Skin of body (tissue), 2 donors: ENCODE results near the gene ZNF438. TPM values are rescaled to one million over a fixed set of nuclear protein-coding genes. Genes with fewer than 3 reads are reported as not detected.
"Not testable (repeated sequence)": the region's sequence is repeated elsewhere in the genome, so short reads cannot be mapped to it uniquely, and the experiment has no call there.

Experiments
- DNase-seq: peaks from one replicate; lab custom pipeline; 2025; lab: John Stamatoyannopoulos, UW
- total RNA-seq: library from RNA; depleted of rRNA; stranded (reverse); fragments of >200 nt; gene quantifications from one replicate; pipeline ENCODE4 v1.2.3, GENCODE V29; 2014

ZNF438 gene
- total RNA-seq, 1 donor from 2014 or later: 6.6 TPM

DNA sequence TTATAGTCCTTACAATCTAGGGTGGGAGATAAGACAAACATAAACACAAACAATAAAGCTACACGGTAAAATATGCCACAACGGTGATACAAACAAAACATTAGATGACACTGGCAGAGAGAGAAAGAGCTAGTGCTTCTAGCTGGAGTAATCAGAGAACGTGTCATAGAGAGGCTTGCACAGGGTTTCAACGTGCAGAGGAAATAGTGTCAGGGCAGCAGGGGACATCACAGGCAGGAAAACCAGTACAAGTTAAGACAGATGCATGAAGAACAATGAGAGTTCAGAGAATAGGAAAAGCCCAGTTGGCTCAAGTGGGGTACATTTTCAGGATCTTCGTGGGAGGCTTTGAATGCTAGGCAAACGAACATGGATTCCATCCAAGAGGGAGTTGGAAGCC is 91.4 kb downstream of the ZNF438 start:
- DNase-seq: no peak

DNA sequence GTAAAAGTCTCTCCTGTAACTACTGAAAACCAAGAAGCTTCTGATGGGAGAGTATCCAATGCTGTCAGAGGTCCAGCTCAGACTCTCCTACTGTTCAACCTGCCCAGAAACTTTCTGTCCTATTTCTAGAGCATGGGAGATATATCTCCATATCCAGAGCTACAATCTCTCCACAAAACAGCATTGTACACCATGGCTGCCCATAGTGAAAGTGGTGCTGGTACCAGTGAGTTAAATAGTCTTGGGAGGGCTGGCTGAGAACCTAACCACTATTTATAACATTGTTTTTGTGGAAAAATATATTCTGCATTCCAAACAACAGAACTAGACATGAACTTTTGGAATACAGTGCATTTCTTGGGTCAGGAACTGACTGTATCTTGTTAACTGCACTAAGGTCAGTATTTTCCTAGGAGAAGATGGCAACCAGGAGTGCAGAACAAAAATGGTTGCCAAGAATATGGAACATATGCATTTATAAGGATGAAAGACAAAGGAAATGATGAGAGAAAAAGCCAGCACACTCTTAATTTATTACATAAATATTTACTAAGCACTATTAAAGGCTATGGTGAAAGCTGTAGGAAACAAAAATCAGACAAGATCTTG is 91.9 kb downstream of the ZNF438 start:
- DNase-seq: no peak

DNA sequence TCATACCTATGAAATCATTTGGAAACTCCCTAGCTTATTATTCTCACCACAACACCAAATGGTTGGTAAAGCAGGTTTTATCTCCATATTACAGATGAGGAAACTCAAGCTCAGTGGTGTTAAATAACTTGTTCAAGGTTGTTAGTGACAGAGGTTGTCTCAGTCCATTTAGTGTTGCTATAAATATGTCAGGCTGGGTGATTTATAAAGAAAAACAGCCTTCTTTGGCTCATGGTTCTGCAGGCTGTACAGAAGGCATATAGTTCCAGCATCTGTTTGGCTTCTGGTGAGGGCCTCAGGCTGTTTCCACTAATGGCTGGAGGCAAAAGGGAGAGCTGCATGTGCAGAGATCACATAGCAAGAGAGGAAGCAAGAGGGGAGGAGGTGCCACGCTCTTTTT is 96.6 kb downstream of the ZNF438 start:
- DNase-seq: no peak

DNA sequence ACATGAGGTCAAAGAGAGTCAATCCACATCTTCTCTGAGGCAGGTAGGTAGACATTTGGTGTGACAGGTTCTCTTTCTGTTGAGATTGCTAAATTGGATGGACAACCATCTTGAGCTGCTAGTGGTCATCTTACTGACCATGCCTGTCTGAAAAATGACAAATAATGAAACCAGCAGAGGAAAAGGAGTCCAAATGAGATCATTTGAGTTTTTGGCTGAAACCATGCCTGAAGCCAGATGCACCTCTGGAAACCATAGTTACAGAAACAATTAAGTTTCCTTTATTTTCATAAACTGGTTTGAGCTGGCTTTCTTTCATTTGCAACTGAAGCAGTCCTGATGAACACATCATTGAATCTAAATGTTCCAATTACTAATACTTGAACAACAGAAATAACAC is 100.6 kb downstream of the ZNF438 start:
- DNase-seq: no peak

DNA sequence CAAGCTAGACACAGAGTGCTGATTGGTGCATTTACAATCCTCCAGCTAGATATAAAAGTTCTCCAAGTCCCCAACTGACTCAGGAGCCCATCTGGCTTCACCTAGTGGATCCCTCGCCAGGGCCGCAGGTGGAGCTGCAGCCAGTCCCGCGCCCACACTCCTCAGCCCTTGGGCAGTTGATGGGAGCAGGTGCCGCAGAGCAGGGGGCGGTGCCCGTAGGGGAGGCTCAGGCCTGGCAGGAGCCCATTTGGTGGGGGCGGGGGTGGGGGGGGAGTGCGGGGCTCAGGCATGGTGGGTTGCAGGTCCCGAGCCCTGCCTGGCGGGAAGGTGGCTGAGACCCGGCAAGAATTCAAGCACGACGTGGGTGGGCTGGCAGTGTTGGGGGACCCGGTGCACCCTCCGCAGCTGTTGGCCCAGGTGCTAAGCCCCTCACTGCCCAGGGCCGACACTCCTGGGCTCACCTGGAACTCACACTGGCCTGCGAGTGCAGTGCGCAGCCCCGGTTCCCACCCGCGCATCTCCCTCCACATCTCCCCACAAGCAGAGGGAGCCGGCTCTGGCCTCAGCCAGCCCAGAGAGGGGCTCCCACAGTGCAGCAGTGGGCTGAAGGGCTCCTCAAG is 101.7 kb downstream of the ZNF438 start:
- no peak for DNase-seq

DNA sequence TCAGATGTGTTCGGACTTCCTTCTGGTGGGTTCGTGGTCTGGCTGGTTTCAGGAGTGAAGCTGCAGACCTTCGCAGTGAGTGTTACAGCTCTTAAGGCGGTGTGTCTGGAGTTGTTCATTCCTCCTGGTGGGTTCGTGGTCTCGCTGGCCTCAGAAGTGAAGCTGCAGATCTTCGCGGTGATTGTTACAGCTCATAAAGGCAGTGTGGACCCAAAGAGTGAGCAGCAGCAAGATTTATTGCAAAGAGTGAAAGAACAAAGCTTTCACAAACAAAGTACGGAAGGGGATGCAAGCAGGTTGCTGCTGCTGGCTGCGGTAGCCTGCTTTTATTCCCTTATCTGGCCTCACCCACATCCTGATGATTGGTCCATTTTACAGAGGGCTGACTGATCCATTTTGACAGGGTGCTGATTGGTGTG is 102.3 kb downstream of the ZNF438 start:
- DNase-seq: not testable (repeated sequence)

DNA sequence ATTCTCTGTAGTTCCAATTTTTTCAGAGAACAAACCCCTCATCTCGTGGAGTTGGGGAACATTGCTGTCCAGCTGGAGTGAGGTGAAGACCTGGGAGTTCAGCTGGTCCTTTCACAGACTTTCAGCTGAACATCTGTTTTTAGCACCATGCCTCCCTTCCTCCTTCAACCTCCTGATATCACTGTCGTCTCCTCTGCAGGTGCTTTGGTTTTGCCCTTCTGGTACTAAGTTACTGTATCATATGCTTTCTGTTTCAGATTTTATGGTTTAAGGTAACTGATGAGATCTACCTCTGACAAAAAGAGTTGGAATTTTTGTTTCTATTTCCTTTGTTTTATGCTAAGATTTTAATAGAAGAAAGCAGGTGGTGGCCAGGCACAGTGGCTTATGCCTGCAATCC is 102.9 kb downstream of the ZNF438 start:
- DNase-seq: no peak

DNA sequence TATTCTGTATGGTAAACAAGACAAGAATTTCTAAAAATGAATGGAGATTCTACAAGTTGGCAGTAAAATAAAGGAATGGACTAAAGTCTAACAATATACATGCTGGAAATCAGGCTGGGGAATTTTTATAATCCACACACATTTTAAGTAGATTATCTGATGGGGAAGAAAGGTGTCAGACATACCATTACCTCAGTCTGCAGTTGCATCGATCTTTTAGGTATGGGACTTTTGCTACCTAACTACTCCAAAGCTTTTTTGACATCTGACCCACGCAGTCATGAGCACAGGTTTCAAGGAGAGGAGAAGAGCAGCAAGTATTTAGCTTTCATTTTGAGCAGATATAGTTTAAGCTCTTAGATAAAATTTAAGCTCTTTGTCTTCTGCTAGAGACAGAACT is 113.0 kb downstream of the ZNF438 start:
- no peak for DNase-seq

DNA sequence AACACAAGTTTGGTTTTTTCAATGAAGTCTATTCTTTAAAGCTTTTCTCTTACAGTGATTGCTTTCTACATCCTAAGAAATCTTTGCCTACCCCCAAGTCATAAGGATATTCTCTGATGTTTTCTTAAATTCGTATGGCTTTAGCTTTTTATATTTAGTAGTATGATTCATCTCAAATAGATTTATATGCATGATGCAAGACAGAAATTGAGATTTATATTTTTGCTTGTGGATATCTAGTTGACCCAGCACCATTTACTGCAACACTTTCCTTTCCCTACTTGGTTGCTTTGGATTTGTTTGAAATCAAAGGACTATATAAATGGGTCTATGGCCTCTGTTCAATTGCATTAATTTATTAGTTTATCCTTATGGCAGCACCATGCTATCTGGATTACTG is 113.9 kb downstream of the ZNF438 start:
- no peak for DNase-seq

DNA sequence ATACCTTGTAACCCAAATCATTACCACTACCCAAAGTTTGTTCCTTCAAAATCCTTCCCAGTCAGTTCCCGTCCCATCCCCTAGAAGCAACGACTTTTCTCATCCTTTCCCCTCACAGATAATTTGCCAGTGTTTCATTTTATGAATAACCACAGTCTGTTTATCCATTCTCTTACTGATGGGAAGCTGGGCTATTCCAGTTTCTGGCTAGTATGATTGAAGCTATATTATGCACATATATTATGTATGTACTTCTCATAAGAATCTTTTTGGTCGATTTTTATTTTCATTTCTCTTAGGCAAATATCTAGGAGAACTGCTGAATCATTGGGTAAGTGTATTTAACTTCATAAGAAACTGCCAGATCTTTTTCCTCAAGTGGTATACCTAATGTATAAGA is 114.6 kb downstream of the ZNF438 start:
- no peak for DNase-seq

DNA sequence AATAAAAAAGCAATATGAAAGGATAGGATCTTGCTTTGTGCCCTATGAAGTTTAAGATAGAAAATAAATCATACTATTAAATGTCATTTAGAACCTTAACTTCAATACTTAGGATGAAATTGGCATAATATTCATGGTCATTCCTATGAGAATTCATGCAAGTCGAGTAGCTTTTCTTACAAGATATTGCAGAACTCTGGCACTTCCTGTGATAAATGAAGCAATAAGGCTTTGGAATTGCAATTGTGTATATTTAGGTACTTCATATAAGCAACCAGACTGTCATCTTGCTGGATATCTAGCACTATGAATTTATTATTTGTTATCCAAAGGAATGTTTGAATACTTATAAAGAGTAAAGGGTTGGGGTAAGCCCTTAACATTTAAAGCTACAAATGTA is 116.5 kb downstream of the ZNF438 start:
- DNase-seq: peak; percentile 15

DNA sequence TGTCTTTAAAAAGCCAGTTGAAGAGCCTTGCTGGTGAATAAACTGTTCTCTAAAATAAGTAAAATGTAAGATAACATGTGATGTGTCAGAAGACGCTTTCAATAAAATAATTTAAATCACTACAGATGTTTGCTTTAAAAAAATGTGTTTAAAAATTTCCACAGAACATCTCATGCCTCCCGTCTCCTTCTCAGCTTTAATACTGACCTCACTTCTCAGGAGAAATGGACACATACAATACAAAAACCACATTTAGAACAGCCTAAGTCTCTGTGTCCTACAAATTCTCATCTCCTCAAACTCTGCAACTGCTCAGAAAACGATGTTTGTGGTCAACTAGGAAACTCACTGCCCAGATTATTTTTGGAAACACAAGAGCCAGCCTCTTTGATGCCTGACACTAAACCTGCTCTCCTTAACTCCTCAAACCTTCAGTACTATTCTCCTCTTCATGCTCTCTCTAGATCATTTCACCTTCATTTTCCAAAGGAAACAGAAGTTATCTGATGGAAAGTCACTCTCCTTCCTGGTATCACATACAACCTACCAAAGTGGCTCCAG is 120.3 kb downstream of the ZNF438 start:
- DNase-seq: no peak

DNA sequence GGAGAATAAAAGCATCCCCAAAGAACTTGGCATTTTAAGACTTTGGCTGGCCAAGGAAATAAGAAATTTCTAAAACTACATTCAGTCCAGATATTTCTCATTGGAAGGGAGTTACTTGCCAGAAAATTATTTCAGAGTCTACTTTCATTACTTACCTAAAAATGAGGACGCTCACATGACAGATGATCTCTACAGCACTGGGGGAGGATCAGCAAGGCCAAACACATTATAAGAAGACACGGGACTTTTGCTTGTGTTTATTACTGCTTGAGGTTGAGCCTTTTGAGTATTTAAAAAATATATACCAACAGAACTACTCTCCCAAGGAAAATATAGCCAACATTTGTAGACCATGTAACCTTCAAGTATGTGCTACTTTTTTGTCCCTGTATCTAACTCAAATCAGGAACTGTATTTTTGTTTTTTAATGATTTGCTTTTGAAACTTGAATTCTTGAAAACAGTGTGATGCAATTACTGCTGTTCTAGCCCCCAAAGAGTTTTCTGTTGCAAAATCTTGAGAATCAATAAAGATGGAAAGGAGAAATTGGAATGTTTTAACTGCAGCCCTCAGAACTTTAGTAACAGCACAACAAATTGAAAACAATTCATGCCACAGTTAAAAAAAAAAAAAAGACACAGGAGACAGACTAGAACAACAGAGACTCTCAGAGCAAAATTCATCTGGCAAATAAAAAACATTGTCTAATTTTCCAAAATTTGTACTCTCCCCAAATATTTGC is 128.1 kb downstream of the ZNF438 start:
- no peak for DNase-seq

DNA sequence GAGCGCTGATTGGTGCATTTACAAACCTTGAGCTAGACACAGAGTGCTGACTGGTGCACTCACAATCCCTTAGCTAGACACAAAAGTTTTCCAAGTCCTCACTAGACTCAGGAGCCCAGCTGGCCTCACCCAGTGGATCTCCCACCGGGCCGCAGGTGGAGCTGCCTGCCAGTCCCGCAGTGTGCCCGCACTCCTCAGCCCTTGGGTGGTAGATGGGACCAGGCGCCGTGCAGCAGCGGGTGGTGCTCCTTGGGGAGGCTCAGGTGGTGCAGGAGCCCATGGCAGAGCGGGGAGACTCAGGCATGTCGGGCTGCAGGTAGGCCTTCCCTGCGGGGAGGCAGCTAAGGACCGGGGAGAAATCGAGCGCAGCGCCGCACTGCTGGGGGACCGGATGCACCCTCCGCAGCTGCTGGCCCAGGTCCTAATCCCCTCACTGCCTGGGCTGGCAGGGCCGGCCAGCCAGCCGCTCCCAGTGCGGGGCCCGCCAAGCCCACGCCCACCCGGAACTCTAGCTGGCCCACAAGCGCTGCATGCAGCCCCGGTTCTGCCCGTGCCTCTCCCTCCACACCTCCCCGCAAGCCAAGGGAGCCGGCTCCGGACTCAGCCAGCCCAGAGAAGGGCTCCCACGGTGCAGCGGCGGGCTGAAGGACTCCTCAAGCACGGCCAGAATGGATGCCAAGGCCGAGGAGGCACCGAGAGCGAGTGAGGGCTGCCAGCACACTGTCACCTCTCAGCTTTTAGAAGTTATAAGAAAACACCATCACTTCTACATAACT is 128.9 kb downstream of the ZNF438 start:
- DNase-seq: no peak

DNA sequence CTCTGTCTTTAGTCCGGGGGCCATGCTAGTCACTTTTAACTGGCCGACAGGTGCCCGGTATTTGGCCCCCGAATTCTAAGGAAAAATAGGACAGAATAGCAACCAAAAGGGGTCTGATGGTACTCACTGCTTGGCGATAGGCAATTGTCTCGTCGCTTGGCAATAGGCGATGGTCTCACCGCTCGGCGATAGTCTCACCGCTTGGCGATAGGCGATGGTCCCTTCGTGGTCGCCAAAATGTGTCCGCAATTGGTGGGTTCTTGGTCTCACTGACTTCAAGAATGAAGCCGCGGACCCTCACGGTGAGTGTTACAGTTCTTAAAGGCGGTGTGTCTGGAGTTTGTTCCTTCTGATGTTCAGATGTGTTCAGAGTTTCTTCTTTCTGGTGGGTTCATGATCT is 130.2 kb downstream of the ZNF438 start:
- not testable (repeated sequence) for DNase-seq

DNA sequence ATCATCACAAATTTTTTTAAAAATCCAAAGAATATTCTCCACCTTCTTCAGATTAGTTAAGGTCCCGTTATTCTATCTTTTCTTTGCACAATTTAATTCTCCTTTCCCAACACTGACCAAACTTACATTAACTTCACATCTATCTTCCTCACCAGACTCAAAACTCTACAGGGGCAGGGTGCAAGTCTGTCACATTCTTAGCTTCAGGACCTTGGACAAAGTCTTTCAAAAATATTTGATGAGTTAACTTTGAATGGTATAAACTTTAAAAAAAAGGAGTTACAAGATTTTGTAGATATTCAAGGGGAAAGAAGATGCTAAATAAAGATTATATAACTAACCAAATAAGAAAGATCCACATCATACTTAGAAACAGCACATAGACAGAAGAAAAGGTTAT is 132.7 kb downstream of the ZNF438 start:
- no peak for DNase-seq

DNA sequence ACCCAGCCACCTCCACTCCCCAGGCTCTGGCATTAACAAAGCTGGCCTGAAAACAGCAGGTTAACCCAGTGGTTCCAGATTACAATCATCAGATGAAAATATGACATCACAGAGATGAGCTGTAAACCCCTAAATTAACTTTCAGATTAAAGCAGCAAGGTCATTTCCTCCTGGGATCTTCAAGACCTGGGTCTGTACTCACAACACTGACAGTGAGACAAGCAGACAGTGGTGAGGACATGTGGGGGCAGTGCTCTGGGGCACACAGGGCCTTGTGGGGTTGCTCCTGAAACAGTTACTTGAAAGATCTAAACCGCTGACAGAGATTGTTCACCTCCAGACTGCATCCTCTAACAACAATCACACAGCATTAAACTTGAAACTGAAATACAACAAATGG is 134.1 kb downstream of the ZNF438 start:
- DNase-seq: no peak

DNA sequence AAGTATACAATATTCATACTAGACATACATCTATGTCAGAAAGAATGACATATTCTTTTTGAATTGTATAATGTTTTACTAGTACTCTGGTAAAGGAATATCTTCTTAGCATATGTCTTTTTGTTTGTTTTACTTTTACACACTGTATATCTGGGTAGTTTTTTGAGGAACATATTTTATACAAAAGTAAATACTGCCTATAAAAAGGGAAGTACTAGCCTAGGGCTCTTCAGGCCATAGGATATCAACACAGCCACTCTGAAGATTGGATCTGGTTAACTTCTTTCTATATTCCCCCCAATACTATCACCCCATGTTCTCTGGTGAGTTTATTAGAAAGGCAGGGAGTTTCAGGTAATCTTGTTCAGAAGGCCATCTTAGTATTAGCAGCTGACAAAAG is 134.6 kb downstream of the ZNF438 start:
- DNase-seq: no peak

DNA sequence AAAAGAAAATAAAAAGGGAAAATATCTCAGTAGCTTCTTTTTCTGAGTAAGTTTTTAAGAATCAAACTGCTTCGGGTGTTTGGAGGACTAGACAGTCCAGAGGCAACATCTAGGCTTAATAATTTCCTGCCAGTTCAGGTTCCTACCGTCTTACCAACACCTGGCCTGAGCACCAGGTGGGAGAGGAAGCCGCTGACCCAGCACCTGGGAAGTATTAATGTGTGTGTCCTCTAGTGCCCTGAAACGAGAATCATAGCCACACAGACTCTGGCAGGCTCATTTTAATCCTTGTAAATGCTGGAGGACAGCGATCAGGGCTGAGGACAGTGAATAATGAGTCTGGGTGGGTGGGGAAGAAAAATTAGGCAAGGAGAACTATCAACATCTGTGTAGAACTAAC is 137.4 kb downstream of the ZNF438 start:
- no peak for DNase-seq

DNA sequence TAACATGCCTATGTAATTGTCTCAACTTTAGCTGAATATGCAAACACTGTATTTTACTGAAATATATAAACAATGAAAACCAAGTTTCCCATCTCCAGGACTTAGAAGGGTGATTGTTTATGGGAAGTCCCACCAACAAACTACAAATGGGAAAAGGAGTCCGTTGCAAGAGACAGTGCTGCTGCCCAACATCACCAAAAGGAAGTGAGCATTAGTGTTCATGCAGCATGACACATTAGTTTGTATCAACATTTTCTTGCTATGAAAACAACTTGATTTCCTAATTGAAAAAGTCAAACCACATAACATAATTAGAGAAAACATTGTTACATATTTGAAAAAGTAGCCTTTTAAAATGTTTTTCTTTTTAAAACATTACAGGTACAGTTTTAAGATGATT is 138.5 kb downstream of the ZNF438 start:
- DNase-seq: no peak

DNA sequence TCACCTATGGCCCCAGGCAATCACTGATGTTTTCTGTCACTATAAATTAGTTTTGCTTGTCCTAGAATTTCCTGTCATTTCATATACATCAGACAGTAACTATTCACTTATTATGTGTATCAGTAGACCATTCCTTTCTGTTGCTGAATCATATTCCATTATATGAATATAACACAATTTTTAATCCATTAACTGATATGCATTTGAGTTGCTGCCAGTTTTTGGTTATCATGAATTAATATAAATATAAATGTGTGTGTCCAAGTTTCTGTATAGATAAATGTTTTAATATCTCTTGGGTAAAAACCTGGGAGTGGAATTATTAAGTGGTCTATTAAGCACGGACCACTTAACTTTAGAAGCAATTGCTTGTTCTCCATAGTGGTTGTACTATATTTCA is 143.8 kb downstream of the ZNF438 start:
- no peak for DNase-seq

DNA sequence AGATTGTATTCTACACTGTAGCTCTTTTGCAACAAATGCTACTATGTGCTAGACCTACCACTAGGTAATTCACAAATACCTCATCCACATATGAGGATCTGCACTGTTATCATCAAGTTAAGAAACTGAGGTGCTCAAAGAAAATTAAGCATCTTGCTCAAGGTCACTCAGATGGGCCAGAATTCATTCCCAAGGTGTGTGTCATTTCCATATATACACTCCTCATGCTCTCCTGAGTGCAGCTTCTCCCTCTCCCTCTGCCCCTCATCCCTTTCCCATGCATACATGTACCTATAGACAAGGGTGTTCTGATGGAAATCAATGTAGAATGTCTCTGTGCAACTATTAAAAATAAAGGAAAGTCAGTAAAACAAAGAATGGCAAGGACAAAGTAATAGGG is 146.2 kb downstream of the ZNF438 start:
- no peak for DNase-seq
